GM19238 (cell line): ENCODE results near the gene TAF11L13.

Source experiments
- DNase-seq: peaks from one replicate; pipeline ENCODE4 v3.0.0; 2011; ENCODE audit warnings: low spot score; ENCODE audit not compliant: insufficient read length

Gene TAF11L13

DNA sequence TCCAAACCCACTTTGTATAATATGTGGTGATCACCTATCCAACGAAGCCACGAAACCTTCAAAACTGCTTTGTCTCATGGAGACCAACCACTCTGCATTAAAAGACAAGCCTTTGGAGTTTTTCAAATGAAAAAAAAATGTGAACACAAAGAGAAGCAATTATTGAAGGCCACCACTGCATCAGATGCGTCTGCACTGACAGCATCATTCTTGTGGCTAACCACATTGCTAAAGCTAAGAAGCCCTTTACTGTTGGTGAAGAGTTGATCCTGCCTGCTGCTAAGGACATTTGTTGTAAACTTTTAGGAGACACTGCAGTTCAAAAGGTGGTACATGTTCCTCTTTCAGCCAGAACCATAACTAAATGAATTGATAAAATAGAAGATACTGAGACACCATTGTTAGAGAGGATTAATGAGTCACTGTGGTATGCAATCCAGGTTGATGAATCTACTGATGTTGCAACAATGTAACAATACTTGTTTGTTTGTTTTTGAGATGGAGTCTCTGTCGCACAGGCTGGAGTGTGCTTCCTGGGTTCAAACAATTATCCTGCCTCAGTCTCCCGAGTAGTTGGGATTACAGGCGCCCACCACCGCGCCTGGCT is 47.8 kb downstream of the TAF11L13 start:
- no peak for DNase-seq

DNA sequence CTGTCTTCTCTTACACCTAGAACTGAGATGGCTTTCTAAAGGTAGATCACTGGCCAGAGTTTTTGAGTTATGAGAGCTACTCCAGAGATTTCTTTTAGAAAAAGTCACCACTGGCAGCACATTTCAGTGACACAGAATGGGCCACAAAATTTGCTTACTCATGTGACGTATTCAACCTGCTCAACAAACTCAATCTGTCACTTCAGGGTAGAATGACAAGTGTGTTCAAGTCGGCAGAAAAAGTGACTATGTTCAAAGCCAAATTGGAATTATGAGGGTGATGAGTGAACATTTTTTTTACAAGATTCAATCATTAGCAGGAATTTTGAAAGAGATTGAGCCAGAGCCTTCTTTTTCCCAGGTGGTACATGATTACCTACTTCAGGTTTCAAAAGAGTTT is 48.8 kb downstream of the TAF11L13 start:
- no peak for DNase-seq
